HG02798 (cell line): Measurements from ENCODE around the gene SMARCD3.

Source experiments
- ATAC-seq: cut with Tn5 transposase; IDR thresholded peaks from one replicate; pipeline ENCODE4 v1.9.1; 2021; ENCODE audit warnings: mild to moderate bottlenecking; ENCODE audit not compliant: unreplicated experiment, poor library complexity

Gene SMARCD3

DNA sequence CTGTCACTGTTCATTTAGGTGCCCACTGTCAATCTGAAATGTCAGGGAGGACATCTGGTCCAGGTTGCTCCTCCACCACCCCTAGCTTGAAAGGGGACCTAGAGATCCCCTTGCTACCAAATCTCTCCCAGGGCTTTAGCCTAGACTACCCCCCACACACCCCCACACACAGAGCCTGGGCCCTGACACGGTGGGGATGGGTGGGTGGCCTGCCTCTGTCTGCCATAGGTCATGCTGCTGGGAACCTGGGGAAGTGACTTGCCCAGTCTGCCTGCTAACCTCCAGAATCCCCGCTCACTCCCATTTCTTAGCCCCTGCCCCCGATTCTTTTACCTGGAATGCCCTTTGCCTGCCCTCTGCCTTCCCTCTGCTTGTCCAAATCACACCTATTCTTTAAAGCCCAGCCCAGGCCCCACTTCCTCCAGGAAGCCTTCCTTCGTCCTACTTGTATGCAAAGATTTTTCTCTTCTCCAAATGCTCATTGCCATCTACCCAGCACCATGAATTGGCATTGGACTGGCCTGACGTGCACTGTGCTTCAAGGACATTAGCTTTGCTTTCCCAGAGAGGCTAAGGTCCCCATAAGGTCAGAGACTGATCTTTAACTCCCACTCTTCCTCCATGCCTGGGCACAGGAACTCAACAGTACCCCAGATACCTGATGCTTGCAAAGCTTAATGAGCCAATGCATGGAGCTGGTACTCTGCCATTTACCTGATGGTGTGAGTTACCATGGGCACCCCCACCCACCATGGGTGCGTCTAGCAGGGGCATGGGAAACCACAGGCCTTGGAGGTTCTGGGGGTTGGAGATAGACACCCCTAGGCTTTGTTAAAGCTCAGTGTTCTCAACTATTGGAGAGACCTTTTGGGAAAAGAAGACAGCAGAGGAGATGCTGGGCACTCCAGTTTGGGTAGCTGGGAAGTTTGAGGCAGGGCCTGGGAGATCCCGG, 2.0 kb upstream of the SMARCD3 start:
- ATAC-seq = no peak

GRCh38 chr7:151249732-151250072, 1.2 kb upstream of the SMARCD3 start:
- ATAC-seq = no peak

DNA sequence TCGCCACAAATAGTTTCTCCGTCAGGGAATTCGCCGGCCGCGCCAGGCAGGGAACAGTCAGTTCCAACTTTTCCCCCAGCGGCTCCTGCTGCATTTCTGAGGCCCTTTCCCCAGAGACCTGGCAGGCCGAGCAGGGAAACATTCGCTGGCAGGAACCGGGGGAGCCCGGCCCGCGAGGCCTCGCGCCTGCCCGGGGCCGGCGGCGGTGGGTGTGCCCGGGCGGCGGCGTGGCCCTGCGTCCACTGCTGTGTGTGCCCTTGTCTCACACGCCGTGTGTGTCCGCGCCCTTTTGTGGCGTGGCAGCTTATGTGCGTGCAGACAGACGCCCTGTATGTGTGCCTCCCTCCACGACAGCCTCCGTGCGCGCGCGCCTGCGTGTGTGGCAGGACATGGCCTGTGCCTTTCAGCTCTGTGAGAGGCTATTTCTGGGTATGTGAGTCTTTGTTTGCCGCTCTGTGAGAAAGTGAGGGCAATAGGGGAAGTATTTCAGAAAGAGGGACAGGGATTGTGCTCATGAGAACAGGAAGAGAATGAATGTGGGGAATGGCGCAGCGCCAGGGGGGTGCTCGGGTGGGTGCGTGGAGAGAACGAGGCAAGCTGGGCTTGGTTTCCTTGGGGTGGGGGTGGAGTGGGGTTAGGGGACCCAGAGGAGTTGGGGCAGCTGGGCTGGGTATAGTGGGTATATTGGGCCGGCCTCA, 689 bp upstream of the SMARCD3 start:
- ATAC-seq = no peak

- ATAC-seq = no peak
These were observed 716 bp downstream of the SMARCD3 start for GRCh38 chr7:151247611-151248345.

DNA sequence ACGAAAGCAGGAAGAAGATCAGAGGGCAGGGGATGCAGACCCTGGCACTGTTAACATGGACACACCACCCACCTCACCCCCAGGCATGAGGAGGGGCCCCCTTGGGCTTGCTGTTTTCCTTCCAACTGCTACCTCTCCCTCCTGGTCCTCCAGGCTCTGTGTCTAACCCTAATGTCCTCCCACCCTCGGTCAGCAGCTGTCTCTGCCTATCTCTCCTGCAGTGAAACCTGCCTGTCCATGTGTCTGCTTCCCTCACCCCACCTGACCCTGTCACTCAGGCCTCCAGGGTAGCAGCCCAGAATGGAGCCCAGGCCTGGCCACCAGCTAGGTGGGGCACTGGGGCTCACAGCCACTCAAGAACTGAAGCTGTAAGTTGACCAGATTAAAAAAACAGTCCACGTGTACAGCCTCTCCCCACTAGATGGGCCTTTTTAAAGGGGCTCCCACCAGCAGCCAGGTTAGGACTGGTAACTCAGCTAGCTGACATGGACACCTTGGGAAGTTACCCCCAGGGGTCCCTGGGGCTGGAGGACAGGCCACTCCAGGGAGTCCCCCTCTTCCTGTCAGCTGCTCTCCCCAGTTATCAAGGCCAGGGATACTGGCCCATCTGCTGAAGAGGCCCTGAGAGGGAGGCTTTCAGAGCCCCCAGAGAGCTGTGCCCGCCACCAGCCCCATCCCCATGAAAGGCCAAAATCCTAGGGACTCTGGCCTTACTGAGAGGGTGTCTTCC, 1.5 kb downstream of the SMARCD3 start:
- ATAC-seq = no peak

GRCh38 chr7:151246102-151246850, 2.2 kb downstream of the SMARCD3 start:
- no peak for ATAC-seq

DNA sequence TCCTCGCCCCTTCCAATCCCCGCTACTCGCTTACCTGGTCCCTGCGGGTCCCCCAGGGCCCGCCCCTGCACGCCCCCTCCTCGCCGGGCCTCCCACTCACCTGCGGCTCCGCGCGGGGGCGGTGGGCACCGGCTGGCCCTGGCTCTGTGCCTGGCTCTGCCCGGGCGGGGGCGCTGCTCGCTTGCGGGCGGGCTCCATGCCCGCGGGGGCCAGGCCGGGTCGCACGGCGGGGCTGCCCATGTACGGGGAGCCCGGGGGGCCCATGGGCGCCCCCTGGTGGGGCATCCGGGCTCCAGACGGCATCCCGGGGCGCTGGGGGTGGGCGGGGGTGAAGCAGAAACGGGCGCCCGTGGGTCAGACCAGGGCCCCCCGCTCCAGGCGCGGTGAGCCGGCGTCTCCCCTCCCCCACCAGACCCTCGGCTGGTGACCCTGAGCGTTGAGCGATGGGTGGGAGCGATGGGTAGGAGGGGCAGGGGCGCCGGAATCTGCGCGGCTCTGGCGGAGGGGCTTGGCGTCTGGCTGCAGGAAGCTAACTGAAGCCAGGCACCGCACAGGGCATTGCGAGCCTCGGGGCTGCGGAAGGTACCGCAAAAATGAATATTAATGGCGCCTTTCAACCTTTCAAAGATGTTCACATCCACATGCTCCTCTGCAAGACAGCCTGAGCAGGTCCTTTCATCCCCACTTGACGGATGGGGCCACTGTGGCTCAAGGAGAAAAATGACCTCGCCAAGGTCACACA, 3.0 kb downstream of the SMARCD3 start:
- peak; percentile 31 for ATAC-seq

DNA sequence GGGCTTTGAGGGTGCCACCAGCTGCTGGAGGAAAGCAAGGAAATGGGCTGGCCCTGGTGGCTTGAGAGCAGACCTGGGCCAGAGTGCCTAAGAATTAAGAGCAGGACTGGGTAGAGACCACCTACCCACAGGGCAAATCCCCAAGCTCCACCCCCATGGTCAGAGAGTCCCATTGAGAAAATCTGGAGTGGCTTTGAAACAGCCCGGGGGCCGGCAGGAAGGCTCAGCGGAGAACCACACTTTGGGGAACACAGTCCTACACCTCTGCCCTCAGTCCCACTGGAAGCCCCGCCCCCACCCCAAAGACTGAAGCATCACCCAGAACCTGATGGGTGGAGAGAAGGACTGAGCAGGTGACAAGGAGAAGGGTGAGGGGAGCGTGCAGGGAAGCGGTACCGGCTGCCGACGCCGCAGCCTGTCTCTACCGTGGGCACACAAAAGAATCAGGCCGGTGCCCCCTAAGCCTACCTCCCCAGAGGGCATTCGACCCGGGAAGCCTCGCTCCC, 3.6 kb downstream of the SMARCD3 start:
- ATAC-seq = no peak

GRCh38 chr7:151244196-151244840, 4.2 kb downstream of the SMARCD3 start:
- ATAC-seq = no peak

GRCh38 chr7:151243408-151244195, 4.9 kb downstream of the SMARCD3 start:
- peak; percentile 32 for ATAC-seq

DNA sequence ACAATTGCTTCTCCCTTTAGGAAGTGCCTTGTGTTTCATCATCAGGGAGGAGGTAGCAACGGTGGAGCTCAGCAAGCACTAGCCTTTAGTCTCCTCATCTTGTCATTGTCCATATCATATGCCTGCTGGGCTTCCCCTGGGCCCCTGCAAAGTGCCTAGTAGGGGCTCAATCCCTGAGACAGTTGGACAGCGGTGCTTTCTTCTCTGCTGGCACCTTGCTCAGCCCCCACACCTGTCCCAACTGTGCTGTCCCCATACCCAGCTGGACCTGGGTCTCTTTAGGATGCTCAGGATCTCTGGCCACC, 5.5 kb downstream of the SMARCD3 start:
- ATAC-seq = no peak

GRCh38 chr7:151242159-151243044, 6.1 kb downstream of the SMARCD3 start:
- no peak for ATAC-seq

DNA sequence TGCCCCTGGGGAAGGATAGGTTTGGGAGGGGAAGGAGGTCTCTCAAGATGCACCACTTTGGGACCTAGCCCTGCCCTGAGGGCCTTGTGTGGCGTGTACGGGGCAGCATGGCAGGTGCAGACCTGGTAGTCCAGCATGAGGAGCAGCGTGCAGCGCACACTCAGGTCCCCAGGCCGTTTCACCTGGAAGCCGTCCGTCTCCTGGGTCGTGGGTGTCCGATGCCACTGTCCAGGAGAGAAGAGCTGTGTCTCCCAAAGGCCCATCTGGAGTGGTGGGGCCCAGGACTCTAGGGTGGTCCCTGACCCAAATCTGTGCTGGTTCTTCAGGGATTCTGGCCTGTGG, 6.8 kb downstream of the SMARCD3 start:
- no peak for ATAC-seq

DNA sequence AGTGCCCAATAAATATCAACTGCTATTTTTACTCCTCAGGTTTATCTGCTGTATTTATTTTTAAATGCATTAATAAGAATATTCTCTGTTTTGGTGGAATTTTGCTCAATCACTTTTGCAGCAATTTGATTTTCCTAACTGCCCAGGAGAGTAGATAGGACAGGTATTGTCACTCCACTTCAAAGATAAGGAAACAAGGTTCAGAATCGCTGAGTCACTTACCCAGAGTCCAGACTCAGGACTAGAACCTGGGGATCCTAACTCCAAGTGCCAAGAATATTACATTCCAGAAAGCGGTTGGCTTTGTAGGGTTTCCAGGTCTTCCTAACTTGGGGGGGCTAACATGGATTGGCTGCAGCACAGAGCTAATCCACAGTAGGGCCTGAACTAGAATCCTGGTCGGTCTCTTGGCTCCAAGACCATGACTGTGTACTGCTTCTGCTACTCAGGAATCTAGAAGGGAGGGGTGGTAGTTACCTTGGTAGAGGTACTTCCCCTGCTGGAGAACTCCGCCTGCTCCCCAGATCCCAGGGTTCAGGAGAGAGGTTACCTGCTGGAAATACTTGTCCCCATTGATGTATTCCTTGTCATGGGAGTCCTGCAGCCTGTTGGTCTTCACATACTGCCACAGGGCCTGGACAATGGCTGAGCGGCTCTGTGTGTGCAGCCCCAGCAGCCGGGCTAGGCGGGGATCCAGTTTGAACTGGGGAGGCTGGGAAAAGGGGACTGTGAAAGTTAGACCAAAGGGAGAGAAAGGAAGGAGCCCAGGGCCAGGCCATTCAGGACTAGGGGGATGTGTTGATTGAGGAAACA, 7.3 kb downstream of the SMARCD3 start:
- no peak for ATAC-seq

- ATAC-seq = no peak
These were observed 8.0 kb downstream of the SMARCD3 start for GRCh38 chr7:151240536-151240935.

GRCh38 chr7:151239837-151240459, 8.5 kb downstream of the SMARCD3 start:
- ATAC-seq = no peak
